Measurements from ENCODE around the gene MYEOV. TPM values are rescaled to one million over a fixed set of nuclear protein-coding genes. Genes with fewer than 3 reads are reported as not detected.

MYEOV gene
- total RNA-seq, 4 donors from 2014 or later = 5.7 to 24.6 (median 20.2) TPM

GRCh38 chr11:69304686-69305085, 10.7 kb downstream of the MYEOV start:
- 56 to 57% methylated on average over 6 of the region's 6 CpGs for WGBS, 2 donors
- intact Hi-C loops (cut with DNase I) = no loop called here
- H3K4me3 ChIP-seq = no peak overlapping the region

GRCh38 chr11:69305885-69306540, 12.1 kb downstream of the MYEOV start:
- Histone ChIP-seq H3K4me1 (peaks cover 9 to 25% (median 13%) of the 10 kb centered on the region in 3 donors), H3K27me3 (no peaks in the 10 kb centered on the region), H3K36me3 (no peaks in the 10 kb centered on the region), H3K27ac (no peak overlapping the region), H3K4me3 (no peak overlapping the region), H3K9me3 (no peaks in the 10 kb centered on the region)
- intact Hi-C loops (cut with DNase I) = no loop called here
- TF ChIP-seq POLR2A (IDR thresholded peaks at IDR 0.05) = no peak
- TF ChIP-seq, protein P1, sequence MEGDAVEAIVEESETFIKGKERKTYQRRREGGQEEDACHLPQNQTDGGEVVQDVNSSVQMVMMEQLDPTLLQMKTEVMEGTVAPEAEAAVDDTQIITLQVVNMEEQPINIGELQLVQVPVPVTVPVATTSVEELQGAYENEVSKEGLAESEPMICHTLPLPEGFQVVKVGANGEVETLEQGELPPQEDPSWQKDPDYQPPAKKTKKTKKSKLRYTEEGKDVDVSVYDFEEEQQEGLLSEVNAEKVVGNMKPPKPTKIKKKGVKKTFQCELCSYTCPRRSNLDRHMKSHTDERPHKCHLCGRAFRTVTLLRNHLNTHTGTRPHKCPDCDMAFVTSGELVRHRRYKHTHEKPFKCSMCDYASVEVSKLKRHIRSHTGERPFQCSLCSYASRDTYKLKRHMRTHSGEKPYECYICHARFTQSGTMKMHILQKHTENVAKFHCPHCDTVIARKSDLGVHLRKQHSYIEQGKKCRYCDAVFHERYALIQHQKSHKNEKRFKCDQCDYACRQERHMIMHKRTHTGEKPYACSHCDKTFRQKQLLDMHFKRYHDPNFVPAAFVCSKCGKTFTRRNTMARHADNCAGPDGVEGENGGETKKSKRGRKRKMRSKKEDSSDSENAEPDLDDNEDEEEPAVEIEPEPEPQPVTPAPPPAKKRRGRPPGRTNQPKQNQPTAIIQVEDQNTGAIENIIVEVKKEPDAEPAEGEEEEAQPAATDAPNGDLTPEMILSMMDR (IDR thresholded peaks at IDR 0.05) = no peak
- no peak for DNase-seq
- WGBS, 2 donors = 71 to 78% methylated on average over 7 to 9 of the region's 11 CpGs

More at GRCh38 chr11:69304686-69305085, 10.7 kb downstream of the MYEOV start:
- Histone ChIP-seq H3K9me3 (no peaks in the 10 kb centered on the region), H3K4me1 (peaks cover 12 to 33% (median 13%) of the 10 kb centered on the region in 3 donors), H3K27me3 (no peaks in the 10 kb centered on the region), H3K27ac (no peak overlapping the region), H3K36me3 (no peaks in the 10 kb centered on the region)
- TF ChIP-seq POLR2A (IDR thresholded peaks at IDR 0.05) = no peak
- TF ChIP-seq, protein P1 (IDR thresholded peaks at IDR 0.05) = no peak
- DNase-seq = no peak

- peaks cover 3 to 25% (median 11%) of the 10 kb centered on the region in 3 donors for H3K4me1 ChIP-seq
- H3K9me3 ChIP-seq = no peaks in the 10 kb centered on the region
- TF ChIP-seq POLR2A (IDR thresholded peaks at IDR 0.05) = no peak
- TF ChIP-seq, protein P1 (IDR thresholded peaks at IDR 0.05) = no peak
- no peak for DNase-seq
- no peak overlapping the region for H3K27ac ChIP-seq
- intact Hi-C loops (cut with DNase I) = no loop called here
- no peaks in the 10 kb centered on the region for H3K27me3 ChIP-seq
- H3K4me3 ChIP-seq = no peak overlapping the region
- no peaks in the 10 kb centered on the region for H3K36me3 ChIP-seq
- 74 to 76% methylated on average over 2 to 5 of the region's 5 CpGs for WGBS, 2 donors
These were observed 12.9 kb downstream of the MYEOV start for GRCh38 chr11:69306821-69307220.

DNA sequence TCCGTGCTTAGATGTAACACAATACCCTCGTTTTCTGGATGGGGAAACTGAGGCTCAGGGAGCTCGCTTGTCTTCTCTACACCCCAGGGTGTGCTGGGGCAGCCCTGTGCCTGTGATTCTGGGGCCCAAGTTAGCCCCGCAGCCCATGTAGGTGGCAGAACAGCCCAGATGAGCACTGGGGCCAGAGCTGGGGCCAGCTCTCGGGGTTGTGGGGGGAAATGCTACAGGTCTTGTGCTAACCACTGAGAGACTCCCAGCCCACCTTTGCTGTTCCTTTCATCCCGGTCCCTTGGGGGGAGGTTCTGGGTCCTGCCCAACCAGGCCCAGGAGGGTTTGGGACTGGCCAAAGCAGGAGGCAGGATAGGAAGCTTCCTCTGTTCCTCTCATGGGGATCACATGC, 13.5 kb downstream of the MYEOV start:
- Histone ChIP-seq H3K4me1 (peaks cover 0 to 25% (median 11%) of the 10 kb centered on the region in 3 donors), H3K9me3 (no peaks in the 10 kb centered on the region), H3K27me3 (no peaks in the 10 kb centered on the region), H3K36me3 (no peaks in the 10 kb centered on the region), H3K4me3 (no peak overlapping the region), H3K27ac (no peak overlapping the region)
- intact Hi-C loops (cut with DNase I) = no loop called here
- 66 to 100% methylated on average over 1 to 3 of the region's 6 CpGs for WGBS, 2 donors
- no peak for TF ChIP-seq POLR2A (IDR thresholded peaks at IDR 0.05)
- TF ChIP-seq, protein P1 (IDR thresholded peaks at IDR 0.05) = no peak
- no peak for DNase-seq

GRCh38 chr11:69307871-69308431, 14.0 kb downstream of the MYEOV start:
- H3K27me3 ChIP-seq = no peaks in the 10 kb centered on the region
- H3K4me3 ChIP-seq = no peak overlapping the region
- intact Hi-C loops (cut with DNase I) = no loop called here
- TF ChIP-seq, protein P1 (IDR thresholded peaks at IDR 0.05) = no peak
- TF ChIP-seq POLR2A (IDR thresholded peaks at IDR 0.05) = no peak
- peaks cover 3 to 27% (median 11%) of the 10 kb centered on the region in 3 donors for H3K4me1 ChIP-seq
- no peaks in the 10 kb centered on the region for H3K9me3 ChIP-seq
- WGBS, 2 donors = 78 to 80% methylated on average over 12 of the region's 12 CpGs
- no peaks in the 10 kb centered on the region for H3K36me3 ChIP-seq
- no peak overlapping the region for H3K27ac ChIP-seq
- DNase-seq = no peak

All from esophagus squamous epithelium (tissue), 5 donors.